Endometrial microvascular endothelial cells (primary cell): ENCODE measurements around the gene ANKRD13B. TPM values are rescaled to one million over a fixed set of nuclear protein-coding genes. Genes with fewer than 3 reads are reported as not detected.

Experiments
- in situ Hi-C: cut with HindIII; loops from 2 replicates; pipeline ENCODE4 v1.10.0; 2017; ENCODE audit warnings: low sequenced_read_pairs, low pct_unique_long_range_greater_than_20kb; ENCODE audit errors: inconsistent ontology term
- total RNA-seq: library from RNA; depleted of rRNA; stranded (reverse); fragments of >200 nt; gene quantifications from one replicate; pipeline ENCODE4 v1.2.3, GENCODE V29; 2015; ENCODE audit errors: inconsistent ontology term

The ANKRD13B gene
- total RNA-seq, 1 donor from 2014 or later: 6.7 TPM

DNA sequence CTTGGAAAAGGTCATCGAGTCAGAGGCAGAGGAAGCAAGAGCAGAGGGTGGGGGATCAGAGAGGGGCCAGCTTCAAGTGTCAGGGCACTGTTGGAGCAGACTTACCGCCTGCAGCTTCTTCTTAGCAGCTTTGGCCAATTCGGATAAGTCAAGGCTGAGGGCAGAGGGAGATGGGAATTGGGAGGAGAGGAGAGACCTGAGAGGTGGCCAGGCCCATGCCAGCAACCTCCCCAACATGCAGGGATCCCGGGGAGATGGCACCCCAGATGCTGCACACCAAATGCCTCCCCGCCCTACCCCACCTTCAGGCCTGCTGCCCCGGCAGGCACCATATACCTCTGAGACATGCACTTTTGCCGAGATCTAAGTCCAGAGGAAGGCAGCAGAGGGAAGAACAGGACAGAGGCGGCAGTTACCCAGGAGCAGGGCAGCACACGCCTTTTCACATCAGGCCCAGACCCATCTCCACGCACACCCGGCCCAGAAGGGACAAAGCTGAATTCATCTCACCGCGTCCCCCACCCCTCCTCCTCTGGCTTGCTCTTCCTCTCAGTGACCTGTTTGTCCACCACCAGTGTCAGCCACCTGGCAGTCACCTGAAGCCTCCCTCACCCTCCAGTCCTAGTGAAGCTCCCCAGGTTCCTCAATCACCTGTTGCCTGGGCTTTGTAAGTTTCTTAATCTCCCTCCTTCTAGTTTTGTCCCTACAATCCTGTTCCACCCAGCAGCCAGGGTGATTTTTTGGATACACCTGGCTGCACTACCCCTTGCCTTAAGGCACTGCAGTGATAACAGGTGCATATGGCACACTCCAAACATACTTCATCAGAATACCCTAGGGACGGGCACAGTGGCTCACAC is 14.1 kb upstream of the ANKRD13B start:
- in situ Hi-C loops: no loop called here

DNA sequence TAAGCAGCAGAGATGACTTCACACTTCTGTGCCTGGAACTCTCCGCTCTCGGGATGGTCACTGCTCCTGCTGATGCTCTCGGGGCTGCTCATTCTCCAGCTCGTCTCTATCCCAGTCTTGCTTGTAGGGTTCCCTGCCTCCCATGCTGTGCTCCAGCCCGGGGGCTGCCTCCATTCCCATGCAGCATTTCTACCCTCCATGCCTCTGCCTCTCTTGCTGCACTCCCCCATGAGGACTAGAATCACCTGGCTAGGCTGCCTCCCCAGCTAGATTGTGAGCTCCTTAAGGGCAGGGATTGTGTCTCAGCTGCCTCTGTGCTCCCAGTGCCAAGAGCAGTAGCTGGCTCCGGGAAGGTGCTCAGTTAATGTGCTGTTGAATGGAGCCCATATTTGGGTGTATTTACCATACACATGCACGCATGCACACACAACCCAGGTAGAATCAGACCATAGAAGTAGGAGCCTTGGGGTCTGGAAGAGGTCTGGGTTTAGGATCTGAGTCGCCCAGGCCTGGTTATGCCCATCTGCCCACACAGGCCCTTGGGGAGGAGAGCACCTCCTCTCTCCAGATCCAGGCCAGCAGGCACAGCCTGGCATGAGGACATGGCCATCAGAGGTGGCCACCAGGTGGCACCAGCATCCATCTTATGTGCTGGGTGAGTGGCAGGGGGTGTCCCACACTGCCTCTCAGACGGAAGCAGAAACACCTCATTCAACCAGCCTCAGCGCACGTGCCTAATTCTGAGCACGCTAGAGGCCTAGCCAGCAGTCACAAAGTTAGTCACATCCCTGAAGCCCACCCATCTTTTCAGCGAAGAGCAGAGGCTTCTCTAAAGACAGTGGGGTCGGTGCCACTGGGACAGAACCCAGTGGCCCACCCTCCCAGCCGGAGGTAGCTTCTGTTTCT is 12.8 kb upstream of the ANKRD13B start:
- in situ Hi-C loops: no loop called here

DNA sequence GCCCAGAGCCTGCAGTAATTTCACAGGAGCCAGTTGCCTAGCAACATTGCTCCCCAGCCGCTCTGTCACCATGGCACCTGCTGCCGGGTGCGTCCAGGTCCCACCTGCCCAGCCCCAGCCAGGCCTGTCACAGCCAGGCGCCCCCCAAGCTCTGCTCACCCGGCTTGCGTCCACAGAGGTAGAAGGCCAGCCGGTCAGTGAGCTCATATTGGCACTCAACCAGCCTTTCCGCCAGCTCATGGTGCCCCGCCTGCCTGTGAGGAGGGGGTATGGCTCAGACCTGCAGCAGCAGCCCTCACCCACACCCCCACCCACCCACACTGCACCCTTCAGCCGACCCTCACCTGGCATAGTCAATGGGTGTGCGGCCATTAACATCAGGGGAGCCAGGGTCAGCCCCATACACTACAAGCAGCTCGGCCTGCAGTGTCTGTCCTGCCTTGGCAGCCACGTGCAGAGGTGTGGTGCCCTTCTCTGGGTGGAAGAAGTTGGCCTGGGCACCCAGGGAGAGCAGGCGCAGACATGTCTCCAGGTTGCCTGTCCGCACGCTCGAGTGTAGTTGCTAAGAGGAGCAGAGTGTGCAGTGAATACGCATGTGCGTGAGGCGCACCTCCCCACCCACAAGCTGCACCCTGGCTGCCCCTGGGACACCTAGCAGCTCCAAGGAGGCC is 11.2 kb upstream of the ANKRD13B start:
- in situ Hi-C loops: no loop called here

DNA sequence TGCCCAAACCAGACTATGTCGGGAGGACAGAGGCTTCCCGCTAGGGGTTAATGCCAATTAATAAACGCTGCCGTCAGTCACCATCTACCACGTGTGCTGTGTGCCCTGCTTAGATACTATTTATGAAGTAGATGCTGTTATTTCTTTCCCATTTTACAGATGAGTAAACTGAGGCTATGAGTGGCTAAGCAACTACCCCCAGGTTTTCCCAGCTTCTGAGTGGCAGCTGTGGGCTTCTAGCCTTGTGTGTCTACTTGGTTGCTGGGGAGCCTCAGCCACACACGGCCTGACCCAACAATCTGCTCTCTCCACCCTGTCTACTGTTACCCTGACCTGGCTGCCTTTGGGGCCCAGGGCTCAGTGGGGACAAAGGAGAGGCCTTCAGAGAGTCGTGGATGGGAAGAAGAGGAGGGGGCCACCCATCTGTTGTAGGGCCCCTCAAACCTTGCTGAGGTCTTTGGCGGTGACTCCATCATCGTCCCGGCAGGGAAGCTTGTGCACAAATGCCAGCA is 10.6 kb upstream of the ANKRD13B start:
- in situ Hi-C loops: no loop called here

DNA sequence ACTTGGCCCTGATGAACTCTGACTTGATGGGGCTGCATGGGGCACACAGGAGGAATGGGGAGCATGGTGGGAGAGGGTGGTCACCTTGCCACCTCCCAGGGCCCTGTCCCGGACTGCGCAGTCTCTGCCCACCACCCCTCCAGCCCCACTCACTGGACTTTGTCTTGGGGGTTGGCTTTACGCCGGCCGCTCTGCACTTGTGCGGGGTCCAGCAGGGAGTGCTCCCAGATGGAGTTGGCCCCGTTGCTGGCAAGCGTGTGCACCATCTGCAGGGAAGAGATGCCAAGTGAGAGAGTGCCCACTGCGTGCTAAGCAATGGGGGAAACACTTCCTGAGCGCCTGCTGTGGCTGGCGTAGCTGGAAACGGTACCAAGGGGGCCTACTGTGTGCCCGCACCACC is 10.2 kb upstream of the ANKRD13B start:
- in situ Hi-C loops: no loop called here

DNA sequence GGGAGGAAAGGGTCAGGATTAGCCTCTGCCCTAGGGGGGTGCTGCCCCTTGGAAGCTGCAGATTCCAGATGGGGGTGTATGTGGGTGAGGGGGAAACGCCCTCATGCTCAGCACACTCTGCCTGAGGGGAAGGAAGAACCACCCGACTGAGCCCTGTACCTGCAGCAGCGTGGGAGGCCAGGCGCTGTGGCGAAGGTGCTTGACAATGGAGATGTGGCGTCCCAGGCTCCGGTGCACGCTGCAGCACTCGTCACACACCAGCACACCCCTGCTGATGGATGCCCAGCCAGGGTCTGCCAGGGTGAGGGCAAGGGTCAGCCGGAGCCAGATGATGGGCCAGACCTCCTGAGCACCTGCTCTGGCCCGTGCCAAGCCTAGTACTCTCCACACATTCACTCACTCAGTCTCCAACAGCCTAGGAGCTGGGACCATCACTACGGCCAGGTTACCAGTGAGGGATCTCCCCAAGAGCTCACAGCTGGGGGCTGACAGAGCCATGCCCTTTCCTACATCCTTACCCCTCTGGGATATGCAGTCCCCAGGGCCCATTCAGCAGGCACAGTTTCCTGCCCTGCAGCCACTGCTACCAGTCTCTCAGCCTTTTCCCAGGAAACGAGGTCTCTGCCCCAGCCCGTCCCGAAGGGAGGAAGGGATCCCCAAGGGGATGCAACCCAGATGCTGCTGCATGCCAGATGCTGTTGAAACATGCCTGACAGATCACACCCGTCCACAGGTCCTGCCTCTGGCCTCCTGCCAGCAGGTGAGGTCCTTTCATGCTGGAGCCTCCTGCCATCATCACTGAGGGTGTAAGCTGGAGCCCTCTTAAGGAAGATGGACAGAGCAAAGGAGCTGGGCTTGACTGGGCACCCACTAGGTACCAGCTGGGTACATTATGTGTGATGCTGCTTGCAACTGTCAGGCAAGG is 9.3 kb upstream of the ANKRD13B start:
- in situ Hi-C loops: no loop called here

DNA sequence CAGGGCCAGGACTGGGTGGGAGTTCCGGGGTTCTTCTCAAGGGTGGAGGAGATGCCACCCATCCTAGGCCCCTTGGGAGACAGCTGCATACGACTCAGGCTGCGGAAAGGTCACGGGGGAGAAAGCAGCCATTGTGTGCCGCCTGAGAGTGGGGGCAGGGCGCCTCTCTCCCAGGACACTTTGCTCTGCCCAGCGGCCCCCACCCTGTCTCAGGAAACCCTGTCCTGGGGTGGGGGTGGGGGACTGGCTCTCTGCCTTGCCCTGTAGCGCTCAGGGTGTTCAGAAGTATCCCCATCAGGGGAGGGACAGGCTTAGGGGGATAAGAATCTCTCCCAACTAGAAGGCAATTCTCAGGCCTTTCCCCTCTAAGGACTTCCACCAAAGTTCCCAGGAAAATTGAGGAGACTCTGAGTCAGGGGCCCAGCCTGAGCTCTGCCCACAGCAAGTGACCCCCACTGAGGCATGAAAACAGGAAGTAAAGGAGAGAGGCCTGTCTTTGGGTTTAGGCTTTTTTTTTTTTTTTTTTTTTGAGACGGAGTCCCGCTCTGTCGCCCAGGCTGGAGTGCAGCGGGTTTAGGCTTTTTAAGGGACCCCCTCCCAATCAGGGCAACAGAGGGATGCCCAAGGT is 8.4 kb upstream of the ANKRD13B start:
- in situ Hi-C loops: no loop called here

DNA sequence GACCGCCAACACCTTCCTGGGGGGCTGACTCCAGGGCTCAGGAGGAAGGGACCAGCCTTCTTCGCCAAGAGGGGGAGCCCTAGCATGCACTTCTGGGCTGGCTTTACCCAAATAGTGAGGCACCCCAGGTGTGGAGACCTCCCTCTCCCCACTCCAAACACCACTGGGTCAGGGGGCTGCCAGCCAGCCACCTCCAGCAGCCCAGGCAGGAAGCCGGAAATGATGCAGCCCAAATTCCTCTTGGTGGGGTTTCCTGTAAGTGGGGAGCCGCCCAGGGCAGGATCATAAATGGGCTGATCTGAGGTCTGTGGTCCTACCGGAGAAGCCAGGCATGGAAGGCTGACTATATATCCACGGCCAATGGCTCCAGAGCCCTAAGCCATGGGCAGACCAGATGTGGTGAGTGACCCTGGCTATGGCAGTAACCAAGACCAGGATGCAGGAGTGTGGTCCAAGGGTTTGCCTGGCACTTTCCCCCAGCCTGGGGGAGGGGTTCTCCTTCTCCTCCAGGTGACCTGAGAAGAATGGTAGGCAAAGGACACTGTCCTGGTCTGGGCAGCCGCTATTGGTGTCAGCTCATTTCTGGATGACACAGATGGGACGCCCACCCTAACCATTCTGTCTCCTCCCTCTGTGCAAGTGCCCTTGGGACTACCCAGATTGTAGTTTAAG is 7.7 kb upstream of the ANKRD13B start:
- in situ Hi-C loops: no loop called here

DNA sequence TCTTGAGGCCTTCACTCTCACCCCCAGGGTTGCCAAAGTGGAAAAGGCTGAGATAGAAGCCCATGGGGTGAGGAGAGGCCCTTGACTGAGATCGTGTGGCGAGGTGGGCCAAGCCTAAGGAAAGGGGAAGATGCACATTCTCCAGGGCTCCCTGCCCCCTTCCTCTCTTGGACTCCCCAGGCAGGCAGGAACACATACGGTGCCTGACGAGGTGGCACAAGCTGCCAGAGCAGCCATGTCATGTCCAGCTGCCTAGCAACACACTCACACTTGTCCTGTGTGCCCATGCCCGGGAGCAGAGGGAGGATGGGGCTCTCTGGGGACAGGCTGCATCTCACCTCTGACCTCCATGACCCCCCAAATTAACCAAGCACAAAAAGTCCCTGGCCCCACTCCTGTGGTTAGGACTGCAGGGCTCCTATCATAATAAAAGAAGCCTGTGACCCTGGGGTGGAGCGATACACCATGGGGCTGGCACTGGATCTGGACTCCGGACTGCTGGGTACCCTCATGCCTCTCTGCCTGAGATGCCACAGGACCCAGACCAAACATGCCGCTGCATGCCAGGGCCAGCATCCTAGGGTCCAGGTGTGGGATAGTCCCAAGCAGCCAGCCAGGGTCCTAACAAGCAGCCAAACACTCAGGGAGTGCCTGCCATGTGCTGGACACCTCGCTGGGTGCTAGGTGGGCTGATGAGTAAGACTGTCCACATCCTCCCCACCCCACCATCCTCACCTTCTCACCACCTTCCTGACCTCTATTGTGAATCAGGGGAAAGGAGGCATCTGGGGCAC is 6.1 kb upstream of the ANKRD13B start:
- in situ Hi-C loops: no loop called here

DNA sequence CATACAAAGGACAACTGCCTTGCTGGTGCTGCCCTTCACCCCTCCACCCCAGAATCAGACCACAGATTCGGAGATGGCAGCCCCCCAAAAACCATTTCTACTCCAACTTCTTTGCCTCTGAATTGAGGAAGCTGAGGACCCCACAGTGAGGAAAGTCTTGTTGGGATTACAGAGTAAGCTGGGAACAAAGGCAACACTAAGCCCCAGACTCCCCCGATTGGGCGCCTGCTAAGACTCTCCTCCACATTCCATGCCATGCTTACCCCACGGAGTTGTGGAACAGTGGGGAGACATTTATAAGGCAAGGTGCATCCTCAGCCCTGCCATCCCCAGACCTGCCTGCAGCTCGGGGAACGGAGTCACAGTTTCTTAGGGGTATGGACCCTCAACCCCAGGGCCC is 5.3 kb upstream of the ANKRD13B start:
- in situ Hi-C loops: no loop called here

DNA sequence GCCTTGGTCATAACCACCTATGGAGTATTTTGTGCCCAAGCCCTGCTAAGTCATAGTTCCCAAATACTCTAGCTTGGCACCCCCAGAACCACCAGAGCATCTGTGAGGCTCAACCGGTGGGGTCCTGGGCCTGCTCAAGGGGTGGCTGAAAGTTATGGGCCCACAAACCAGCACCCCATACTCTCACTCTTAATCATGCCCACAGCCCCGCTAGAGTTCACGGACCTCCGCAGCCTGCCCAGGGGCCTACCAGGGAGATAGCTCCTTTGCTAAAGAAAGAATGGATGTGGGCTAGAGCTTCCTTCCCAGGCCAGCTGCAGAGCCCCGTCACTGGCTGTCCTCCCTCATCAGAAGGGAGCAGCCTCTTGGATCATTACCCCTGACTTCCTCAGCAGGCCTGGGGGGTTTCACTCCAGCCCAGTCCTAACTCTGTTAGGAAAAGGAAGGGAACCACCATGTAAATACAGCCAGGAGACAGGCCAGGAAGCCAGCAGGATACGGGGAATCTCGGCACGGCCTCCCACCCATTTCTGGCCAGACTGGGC is 4.8 kb upstream of the ANKRD13B start:
- in situ Hi-C loops: no loop called here

DNA sequence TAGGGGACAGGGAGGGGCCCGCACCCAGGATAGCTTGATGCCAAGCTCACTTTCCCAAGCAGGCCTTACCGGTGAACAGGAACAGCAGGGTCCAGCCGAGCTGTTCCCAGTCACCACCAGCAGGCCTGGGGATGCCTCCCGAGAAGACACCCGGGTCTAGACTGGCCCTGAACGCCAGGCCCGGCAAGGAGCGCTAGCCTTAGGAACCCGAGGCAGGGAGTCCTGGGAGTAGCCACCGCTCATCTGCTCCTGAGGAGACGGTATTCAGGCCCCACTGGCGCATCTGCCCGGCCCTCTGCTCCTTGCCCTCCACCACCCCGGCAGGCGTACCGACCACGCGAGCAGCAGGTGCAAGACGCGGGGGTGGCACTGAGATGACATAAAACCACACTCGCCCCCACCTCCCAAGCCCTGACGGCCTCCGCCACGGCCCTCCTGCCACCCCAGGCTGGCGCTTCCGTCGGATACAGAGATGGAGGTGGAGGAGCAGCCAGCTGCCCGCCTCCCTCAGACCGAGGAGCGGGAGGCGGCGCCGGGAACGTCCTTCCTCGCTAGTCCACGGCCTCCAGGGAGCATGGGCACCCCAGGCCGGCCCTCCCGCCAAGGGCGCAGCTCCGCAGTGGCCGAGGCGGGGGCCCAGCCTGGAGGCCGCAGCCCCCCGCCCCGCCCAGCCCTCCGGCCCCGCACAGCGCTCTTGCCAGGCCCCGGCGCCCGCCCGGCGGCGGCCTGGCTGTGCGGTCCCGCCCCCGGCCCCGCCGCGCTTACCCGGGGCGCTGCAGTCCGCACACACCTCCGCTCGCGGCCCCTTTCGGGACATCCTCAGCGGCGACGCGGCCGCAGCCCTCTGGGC is 4.1 kb upstream of the ANKRD13B start:
- in situ Hi-C loops: no loop called here

DNA sequence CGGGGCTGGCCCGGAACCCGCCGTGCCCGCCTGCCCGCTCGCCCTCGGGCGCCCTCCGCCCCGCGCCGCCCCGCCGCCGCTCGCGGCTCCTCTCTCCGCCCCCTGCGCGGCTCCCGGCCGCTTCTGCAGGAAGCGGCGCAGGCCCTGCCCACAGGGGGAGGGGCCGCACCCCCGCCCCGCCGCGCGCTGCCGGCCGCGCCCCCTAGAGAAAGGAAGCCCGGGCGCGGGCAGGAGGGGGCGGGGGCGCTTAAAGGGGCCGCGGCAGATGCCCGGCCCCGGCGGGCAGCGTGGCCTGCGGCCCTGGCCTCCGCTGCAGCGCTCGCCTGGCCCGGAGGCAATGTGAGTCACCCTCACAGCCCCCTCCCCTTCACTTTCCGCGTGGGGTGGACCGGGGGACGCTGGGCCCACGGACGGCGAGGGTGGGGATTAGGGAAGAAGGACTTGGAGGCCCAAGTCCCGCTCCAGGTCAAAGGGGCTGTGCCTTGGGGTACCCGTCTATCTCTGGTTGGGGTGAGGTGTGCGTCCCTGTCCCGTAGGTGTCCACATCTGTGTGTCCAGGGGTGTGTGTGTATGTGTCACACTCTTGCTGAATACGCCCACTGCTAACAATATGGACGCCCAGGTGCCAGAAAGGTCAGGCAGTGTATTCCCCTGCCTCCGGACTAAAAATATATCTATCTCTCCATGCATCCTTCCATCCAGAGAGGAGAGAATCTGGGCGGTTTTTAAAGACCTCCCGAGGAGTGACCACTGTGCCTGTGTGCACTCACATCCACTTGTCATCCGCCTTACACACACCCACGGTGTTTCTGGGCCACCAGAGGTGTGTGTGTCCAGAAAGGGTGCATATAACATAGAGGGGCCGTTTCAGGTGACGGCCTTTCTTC is 3.2 kb upstream of the ANKRD13B start, which contains the start of gene GIT1:
Gene GIT1, minus strand, starts transcription at position 125 of the 887 bp plus-strand sequence. CDS start 270 bp downstream, outside the sequence.
- in situ Hi-C loops: no loop called here

DNA sequence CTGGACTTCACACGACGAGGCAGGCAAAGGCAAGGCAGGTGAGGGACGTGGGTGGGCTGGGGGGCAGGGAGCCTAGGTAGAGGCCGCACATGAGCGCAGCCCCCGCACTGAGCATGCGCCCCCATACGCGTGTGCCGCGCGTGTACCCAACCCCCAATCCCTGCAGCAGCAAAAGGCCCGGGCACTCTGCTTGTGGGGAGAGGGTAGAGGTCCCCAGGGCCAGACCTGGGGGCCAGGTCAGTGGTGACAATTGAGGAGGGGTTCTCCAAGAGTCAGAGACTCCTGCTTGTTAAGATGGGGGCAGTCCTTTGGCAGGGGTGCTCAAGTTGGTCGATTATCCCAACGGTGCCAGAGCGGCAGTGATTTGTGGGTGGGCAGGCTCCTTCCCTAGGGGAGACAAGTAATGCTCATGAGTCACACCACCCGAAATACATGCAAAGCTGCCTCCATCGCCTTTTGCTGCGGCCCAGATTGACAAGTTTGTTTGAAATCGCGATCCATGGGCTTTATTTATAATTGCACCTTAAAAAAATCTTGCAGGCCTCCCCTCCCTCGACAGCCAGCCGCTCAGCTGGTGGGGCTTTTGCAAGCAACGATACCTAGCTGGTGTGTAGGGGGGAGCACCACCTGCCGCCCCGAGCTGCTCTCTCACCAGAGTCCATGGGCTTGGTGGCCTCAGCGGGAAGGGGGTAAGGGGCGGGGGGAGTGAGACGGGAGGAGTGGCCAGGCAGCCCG is 2.4 kb upstream of the ANKRD13B start:
- in situ Hi-C loops: no loop called here
